Measurements from ENCODE around the gene ZSCAN10. TPM values are rescaled to one million over a fixed set of nuclear protein-coding genes. Genes with fewer than 3 reads are reported as not detected.

The ZSCAN10 gene
- total and polyA plus RNA-seq, 9 of the 15 experiments (the other 6 are each of a cell fraction or from before 2014, with no cell fraction given) = 0.22 TPM; not detected in 8

- TF ChIP-seq HMGN3 (IDR thresholded peaks at IDR 0.05; ENCODE audit: borderline replicate concordance, extremely low read depth, insufficient read length, low read depth, low read length) (peak; percentile 79), ZNF3 (CRISPR knock-in tag; IDR thresholded peaks at IDR 0.05) (no peak), DMBX1 (CRISPR knock-in tag; IDR thresholded peaks at IDR 0.05; ENCODE audit: borderline replicate concordance) (peak; percentile 46; the same call in 1 of the 2 replicates), PHF20 (IDR thresholded peaks at IDR 0.05; ENCODE audit: partially characterized antibody) (peak; percentile 95), FOSL1 (tag; conservative IDR thresholded peaks at IDR 0.05) (no peak), ZNF24 (IDR thresholded peaks at IDR 0.05) (no peak), RBM39 (optimal IDR thresholded peaks at IDR 0.05; ENCODE audit: low read depth, low read length) (no peak), TBP (optimal IDR thresholded peaks at IDR 0.05; ENCODE audit: low read depth, low read length) (peak; percentile 71), MAFG (tag; conservative IDR thresholded peaks at IDR 0.05) (no peak), ZNF583 (CRISPR knock-in tag; IDR thresholded peaks at IDR 0.05) (peak; percentile 86), MBD2 (IDR thresholded peaks at IDR 0.05; ENCODE audit: borderline replicate concordance, low read depth) (no peak), ZFX (CRISPR knock-in tag; IDR thresholded peaks at IDR 0.05) (peak; percentile 88), CEBPG (CRISPR knock-in tag; IDR thresholded peaks at IDR 0.05) (no peak; the same call in 1 of the 2 replicates), CEBPG (tag; conservative IDR thresholded peaks at IDR 0.05 in 1 of 2, IDR thresholded peaks at IDR 0.05 in 1 of 2) (peak in 1 of 2 experiments; percentile 32; a peak in 1 of 4 replicates), EP400 (IDR thresholded peaks at IDR 0.05) (peak; percentile 80), HOXB6 (CRISPR knock-in tag; IDR thresholded peaks at IDR 0.05; ENCODE audit: borderline replicate concordance) (no peak), GABPB1 (CRISPR knock-in tag; IDR thresholded peaks at IDR 0.05) (peak; percentile 99), ZNF140 (CRISPR knock-in tag; IDR thresholded peaks at IDR 0.05) (no peak), GTF2E2 (tag; IDR thresholded peaks at IDR 0.05) (peak; percentile 94), SMAD3 (CRISPR knock-in tag; conservative IDR thresholded peaks at IDR 0.05) (no peak), KHSRP (IDR thresholded peaks at IDR 0.05) (no peak), HIVEP1 (CRISPR knock-in tag; IDR thresholded peaks at IDR 0.05) (peak; percentile 76; the same call in 1 of the 2 replicates), HMG20A (CRISPR knock-in tag; conservative IDR thresholded peaks at IDR 0.05) (no peak), PCBP1 (IDR thresholded peaks at IDR 0.05; ENCODE audit: low read depth, low read length, poor library complexity, severe bottlenecking) (no peak)
- TF ChIP-seq, protein P1, sequence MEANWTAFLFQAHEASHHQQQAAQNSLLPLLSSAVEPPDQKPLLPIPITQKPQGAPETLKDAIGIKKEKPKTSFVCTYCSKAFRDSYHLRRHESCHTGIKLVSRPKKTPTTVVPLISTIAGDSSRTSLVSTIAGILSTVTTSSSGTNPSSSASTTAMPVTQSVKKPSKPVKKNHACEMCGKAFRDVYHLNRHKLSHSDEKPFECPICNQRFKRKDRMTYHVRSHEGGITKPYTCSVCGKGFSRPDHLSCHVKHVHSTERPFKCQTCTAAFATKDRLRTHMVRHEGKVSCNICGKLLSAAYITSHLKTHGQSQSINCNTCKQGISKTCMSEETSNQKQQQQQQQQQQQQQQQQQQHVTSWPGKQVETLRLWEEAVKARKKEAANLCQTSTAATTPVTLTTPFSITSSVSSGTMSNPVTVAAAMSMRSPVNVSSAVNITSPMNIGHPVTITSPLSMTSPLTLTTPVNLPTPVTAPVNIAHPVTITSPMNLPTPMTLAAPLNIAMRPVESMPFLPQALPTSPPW (CRISPR knock-in tag; IDR thresholded peaks at IDR 0.05) = peak; percentile 96
- TF ChIP-seq, protein P2, sequence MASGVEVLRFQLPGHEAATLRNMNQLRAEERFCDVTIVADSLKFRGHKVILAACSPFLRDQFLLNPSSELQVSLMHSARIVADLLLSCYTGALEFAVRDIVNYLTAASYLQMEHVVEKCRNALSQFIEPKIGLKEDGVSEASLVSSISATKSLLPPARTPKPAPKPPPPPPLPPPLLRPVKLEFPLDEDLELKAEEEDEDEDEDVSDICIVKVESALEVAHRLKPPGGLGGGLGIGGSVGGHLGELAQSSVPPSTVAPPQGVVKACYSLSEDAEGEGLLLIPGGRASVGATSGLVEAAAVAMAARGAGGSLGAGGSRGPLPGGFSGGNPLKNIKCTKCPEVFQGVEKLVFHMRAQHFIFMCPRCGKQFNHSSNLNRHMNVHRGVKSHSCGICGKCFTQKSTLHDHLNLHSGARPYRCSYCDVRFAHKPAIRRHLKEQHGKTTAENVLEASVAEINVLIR (CRISPR knock-in tag; IDR thresholded peaks at IDR 0.05) = 0 out of 2 replicates have a peak, but pooled peaks have one; percentile 10
Observed at GRCh38 chr16:3106205-3106928, 7.3 kb upstream of the ZSCAN10 start (continued).
